ENCODE measurements around the gene ZNF133.
A peak's percentile ranks its signal among the peaks of the same experiment; 100 is the strongest.
"Not testable (repeated sequence)": the region's sequence is repeated elsewhere in the genome, so short reads cannot be mapped to it uniquely, and the experiment has no call there.

Gene ZNF133

GRCh38 chr20:18287915-18288748 is at the start of gene ZNF133:
Gene ZNF133, plus strand, starts transcription at chr20:18288527. Its CDS starts 17,160 bp downstream, at chr20:18305687.
- peak; percentile 93 to 97 for DNase-seq

- DNase-seq = no peak
Observed at GRCh38 chr20:18240997-18241396, 47.3 kb upstream of the ZNF133 start.

DNA sequence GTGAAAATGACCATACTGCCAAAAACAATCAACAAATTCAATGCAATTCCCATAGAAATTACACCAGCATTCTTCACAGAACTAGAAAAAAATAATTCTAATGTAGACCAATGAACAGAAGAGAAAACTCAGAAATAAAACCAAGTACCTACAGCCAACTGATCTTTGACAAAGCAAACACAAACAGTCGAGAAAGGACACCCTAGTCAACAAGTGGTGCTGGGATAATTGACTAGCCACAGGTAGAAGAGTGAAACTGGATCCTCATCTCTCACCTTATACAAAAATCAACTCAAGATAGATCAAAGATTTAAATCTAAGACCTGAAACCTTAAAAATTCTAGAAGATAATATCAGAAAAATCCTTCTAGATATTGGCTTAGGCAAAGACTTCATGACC is 44.5 kb upstream of the ZNF133 start:
- no peak for DNase-seq

DNA sequence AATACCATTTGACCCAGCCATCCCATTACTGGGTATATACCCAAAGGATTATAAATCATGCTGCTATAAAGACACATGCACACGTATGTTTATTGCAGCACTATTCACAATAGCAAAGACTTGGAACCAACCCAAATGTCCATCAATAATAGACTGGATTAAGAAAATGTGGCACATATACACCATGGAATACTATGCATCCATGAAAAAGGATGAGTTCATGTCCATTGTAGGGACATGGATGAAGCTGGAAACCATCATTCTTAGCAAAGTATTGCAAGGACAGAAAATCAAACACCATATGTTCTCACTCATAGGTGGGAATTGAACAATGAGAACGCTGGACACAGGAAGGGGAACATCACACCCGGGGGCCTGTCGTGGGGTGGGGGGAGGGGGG is 39.8 kb upstream of the ZNF133 start:
- DNase-seq = not testable (repeated sequence)

- DNase-seq = no peak
Observed at GRCh38 chr20:18250217-18250616, 38.1 kb upstream of the ZNF133 start.

DNA sequence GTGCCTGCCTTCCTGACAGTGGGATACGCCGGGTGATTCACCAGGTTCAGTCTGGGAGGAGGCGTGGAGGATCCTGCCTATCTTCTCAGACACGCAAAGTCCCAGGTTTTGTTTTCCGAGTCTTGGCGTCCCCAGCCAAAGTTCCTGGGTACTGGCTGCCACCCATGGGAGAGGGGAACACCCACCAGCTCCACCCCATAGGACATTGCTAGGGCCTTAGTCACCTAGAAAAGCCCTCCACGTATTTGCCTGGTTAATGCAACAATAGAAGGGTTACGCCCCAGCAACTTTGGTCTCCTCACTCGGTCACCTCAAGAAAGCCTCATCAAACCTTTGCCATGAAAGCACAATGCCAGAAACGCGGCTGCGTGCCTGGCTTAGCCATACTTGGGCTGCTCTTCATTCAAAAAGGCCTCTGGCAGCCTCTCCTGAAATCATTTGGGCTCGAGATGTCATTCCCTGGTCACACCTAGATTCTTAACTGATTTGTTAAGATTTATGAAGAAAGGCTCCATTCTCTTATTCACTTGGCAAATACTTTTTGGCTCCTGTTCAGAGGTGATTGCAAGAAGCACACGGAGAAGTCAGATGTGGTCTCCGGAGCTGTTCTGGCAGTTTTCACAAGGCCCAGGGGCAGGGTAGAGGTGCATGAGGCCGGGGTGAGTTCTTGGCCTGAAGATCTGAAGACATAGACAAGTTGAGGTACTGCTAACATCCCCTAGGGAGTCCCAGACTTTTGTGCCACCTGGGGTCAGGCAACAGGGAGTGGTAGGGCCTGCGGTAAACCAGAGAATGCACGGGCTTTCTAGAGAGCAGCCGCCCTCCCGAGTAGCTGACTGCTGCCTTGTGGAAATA is 35.5 kb upstream of the ZNF133 start:
- no peak for DNase-seq

DNA sequence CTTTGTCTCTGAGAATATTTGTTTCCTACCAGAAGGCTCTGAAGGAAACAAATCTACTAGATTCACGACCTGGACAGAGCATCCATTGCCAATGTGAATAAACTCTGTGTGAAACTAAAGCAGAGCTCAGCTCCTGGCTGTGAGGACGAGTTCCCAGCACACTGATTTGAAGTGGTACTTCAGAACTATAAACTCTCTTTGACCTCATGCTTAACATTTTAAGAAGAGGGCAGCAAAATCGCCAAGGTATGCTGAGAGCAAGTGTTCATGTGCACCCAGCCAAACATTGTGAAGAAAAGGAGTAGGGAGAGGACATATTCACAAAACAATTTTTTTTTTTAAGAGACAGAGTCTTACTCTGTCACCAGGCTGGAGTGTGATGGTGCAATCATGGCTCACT is 33.7 kb upstream of the ZNF133 start:
- DNase-seq = no peak

- DNase-seq = no peak
Observed at GRCh38 chr20:18255526-18255925, 32.8 kb upstream of the ZNF133 start.

DNA sequence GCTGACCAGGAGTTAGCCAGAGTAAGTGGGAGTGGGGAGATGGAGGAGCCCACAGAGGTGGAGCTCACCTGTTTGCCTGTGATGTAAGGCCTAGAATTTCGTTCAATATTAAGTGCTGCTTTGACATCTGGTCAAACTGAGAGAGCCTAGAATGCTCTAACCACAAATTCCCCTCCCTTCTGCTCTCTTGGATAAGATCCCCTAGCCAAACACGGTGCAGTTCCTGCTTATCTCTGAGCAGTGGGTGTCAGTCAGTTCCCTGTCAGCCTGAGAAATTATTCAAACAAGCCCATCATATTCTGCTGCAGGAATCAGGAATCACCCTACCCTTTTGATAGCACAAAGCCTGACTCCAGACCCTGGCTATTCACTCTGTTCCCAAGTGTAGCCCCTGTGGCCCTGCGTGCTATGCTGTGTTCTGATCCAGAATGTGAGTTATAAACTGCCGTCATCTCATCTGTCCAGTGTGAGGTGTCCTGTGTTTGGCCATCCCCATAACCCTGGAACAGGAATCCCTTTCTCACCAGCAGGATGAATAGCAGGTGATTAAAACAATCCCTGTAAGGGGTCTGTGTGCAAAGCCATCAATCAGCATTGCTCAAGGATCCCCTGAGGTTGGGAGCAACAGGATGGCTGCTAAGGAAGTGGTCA is 31.8 kb upstream of the ZNF133 start:
- DNase-seq = no peak

DNA sequence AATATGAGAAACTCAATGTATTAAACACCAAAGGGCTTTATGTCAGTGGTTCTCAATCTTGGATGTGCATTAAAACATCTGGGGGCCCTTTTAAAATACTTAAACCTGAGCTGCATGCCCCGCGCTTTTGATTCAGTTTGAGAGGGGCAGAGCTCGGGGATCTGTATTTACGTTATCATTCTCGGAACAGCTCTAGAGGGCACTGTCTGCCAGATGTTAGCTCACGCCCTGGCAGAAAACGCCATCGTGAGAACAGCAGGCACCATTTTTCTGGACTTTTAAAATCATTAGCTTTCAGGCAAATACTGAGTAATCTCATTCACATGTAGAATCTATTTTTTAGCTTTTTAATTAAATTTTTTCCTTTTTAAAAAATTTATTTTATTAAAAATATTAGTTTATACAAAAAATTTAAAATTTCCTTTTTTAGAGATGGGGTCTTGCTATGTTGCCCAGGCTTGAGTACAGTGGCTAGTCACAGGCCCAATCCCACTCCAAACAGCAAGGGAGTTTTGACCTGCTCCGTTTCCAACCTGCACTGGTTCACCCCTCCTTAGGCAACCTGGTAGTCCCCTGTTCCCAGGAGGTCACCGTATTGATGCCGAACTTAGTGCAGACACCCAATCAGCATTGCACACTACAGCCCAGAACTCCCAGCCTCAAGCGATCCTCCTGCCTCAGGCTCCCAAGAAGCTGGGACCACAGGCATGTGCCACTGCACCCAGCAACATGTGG is 30.0 kb upstream of the ZNF133 start:
- no peak for DNase-seq

- no peak for DNase-seq
Observed at GRCh38 chr20:18259730-18260129, 28.6 kb upstream of the ZNF133 start.

DNA sequence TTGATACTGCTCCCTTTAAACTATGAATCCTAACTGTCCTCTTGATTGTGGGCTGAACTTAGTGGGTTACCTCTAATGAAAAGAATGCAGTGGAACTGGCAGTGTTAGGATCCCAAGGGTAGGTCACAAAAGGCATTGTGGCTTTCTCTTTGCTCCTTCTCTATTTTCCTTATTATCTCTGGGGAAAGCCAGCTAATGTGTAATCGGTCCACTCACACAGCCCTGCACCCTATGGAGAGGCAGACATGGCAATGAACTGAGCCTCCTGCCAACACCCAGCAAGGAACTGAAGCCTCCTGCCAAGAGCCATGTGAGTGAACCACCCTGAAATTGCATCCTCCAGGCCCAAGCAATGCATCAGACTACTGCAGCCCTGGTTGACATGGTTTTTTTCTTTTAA is 24.6 kb upstream of the ZNF133 start:
- DNase-seq = no peak

- DNase-seq = no peak
Observed at GRCh38 chr20:18265441-18265840, 22.9 kb upstream of the ZNF133 start.

GRCh38 chr20:18266282-18266681 is 22.0 kb upstream of the ZNF133 start:
- DNase-seq = no peak

DNA sequence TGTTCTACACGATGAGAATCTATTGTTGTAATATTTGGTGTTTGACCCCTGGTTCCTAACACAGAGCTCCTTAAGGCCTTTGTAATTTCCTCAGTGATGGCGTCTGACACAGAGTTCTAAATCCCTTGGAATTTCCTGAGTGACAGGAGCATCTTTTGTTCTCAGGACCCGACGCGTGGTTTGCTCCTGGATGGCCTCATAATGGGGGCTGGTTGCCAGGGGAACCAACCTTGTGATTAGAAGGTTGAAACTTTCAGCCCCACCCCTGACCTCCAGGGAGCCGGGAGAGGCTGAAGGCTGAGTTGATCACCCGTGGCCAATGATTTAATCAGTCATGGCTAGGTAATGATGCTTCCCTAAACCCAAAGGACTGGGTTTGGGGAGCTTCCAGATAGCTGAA is 20.5 kb upstream of the ZNF133 start:
- no peak for DNase-seq

GRCh38 chr20:18271160-18271559 is 17.2 kb upstream of the ZNF133 start:
- no peak for DNase-seq

DNA sequence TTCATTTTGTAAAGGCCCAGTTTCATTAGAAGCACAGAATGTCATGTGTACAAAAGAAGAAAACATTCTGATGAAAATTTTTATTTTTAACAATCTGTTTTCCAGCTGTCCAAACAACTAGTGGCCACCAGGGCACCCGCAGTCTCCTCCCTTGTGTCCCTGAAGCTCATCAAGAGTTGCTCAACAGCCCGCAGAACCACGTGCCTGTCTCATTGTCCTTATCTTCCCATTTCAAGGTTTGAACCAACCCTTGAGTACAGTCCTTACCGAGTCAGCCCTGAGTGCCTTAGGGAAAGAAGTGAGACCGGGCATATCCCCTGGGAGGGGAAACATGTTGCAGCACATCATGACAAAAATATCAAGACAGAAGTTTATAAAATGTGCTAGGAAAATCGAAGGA is 15.9 kb upstream of the ZNF133 start:
- DNase-seq = no peak

DNA sequence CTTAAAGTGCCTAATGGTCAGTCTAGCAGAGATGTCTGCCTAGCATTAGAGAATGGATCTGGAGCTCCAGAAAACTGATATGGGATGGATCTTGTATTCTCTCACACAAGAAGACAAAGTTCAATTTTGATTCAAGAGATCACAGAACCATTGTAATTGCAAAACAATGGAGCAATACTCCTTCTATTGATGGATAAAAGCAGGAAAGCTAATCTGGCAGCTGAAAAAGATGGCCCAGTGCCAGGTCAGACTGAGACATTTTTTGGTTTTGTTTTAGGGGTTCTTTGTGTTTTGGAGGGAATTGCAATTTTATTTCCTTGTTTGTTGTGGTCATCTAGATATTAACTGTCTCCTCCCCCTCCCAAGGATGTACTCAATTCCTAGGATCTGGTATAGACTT is 14.6 kb upstream of the ZNF133 start:
- no peak for DNase-seq

- not testable (repeated sequence) for DNase-seq
Observed at GRCh38 chr20:18275960-18276359, 12.4 kb upstream of the ZNF133 start.

- peak; percentile 35 to 59 for DNase-seq
Observed at GRCh38 chr20:18276821-18277220, 11.5 kb upstream of the ZNF133 start.

GRCh38 chr20:18279242-18279641 is 9.1 kb upstream of the ZNF133 start:
- DNase-seq = no peak

DNA sequence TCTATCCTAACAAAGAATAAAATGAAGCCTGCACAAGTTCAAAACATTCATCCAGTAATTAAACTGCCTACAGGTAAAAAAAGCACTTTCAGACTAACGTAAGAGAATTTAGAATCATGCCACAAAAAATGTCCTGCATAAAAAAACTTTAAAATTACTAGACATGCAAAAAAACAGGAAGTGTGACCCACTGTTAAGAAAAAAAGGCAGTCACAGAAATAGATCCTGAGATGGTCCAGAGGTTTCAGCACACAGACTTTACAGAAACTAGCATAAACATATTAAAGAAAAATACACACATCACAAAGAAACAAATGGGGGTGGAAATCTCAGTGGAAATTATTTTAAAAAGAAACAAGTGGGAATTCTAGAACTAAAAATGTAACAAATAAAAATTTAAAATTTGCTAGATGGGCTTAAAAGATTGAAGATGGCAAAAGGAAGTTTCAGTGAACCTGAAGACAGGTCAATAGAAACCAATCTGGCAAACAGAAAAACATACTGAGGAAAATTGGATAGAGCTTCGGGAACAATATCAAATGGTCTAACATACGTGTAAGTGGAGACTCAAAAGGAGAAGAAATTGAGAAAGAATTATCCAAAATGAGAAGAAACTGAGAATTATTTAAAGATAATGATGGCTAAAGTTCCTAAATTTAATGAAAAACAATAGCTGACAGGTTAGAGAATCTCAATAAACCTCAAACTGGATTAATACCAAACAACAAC is 3.4 kb upstream of the ZNF133 start:
- DNase-seq = no peak
